A549 (cell line): Measurements from ENCODE around the gene CD58. TPM values are rescaled to one million over a fixed set of nuclear protein-coding genes. Genes with fewer than 3 reads are reported as not detected.
A peak's percentile ranks its signal among the peaks of the same experiment; 100 is the strongest.

ENCODE experiments used
- ATAC-seq, 2 experiments: fragments of 200-7000 bp in 1 of 2; fragments of >200 bp in 1 of 2; cut with Nextera tagmentation in 1 of 2; cut with Tn5 transposase in 1 of 2; 3 replicates each; pipeline versions ENCODE4 v1.8.0 to v1.9.1; 2018 to 2020; ENCODE audit warnings: mild to moderate bottlenecking in 1 of 2, moderate library complexity in 1 of 2
- CTCF ChIA-PET: fragments of 300-600 bp; sonication (Branson Sonifier 250); formaldehyde crosslinking; extraction: SDS; loops from one replicate; lab custom pipeline; 2021; ENCODE audit warnings: antibody characterized with exemption, inconsistent platforms; lab: Yijun Ruan, JAX
- POLR2A ChIA-PET: fragments of 350-600 bp; formaldehyde crosslinking; extraction: SDS; loops from one replicate; lab custom pipeline; 2021; ENCODE audit warnings: antibody characterized with exemption, inconsistent platforms; lab: Yijun Ruan, JAX
- DNase-seq, 2 experiments: peaks; one replicate each; pipeline versions ENCODE4 v3.0.0 to v3.0.0-alpha.2; 2011 to 2016; ENCODE audit warnings: low read depth in 1 of 2, low spot score in 1 of 2
- FAIRE-seq: peaks from 2 replicates; lab custom pipeline; 2011; peaks lifted over from hg19 to GRCh38; lab: Jason Lieb, UNC
- H3K27ac ChIP-seq, 2 experiments: fragments of >200 bp; sonication (Bioruptor Twin); formaldehyde crosslinking; 3 replicates each; pipeline ENCODE4 v1.5.1; 2016 to 2017
- H3K4me1 ChIP-seq: fragments of >200 bp; sonication (Bioruptor Twin); formaldehyde crosslinking; 3 replicates; pipeline ENCODE4 v1.6.1; 2016
- H3K4me2 ChIP-seq: fragments of >200 bp; sonication (Bioruptor Twin); formaldehyde crosslinking; 3 replicates; pipeline ENCODE4 v1.6.1; 2016
- H3K4me3 ChIP-seq: fragments of >200 bp; sonication (Bioruptor Twin); formaldehyde crosslinking; 3 replicates; pipeline ENCODE4 v1.5.1; 2016
- H3K9me3 ChIP-seq: fragments of >200 bp; sonication (Bioruptor Twin); formaldehyde crosslinking; 3 replicates; pipeline ENCODE4 v1.6.1; 2016
- CEBPB ChIP-seq, 2 experiments: fragments of >200 bp in 1 of 2; sonication (Bioruptor Twin) in 1 of 2; formaldehyde crosslinking in 1 of 2; IDR thresholded peaks; 2 replicates each; pipeline ENCODE4 v1.6.1; 2012 to 2016
- EHF ChIP-seq: fragments of 250-450 bp; sonication (Bioruptor Pico); IDR thresholded peaks from 2 replicates; pipeline ENCODE4 v1.5.0; 2020; ENCODE audit warnings: mild to moderate bottlenecking
- FOSL2 ChIP-seq, 2 experiments: fragments of 450-650 bp in 1 of 2; fragments of >200 bp in 1 of 2; sonication (Bioruptor Twin) in 1 of 2; formaldehyde crosslinking; IDR thresholded peaks; 2 replicates each; pipeline versions ENCODE4 v1.5.0 to v1.6.1; 2016 to 2020; ENCODE audit warnings: mild to moderate bottlenecking in 1 of 2, moderate library complexity in 1 of 2
- FOXS1 ChIP-seq: fragments of 250-450 bp; sonication (Bioruptor Pico); IDR thresholded peaks from 2 replicates; pipeline ENCODE4 v1.5.0; 2020; ENCODE audit warnings: mild to moderate bottlenecking, moderate library complexity
- GATA3 ChIP-seq: IDR thresholded peaks from 2 replicates; pipeline ENCODE4 v1.6.1; 2012; ENCODE audit warnings: borderline replicate concordance
- HDAC2 ChIP-seq: fragments of 200-600 bp; sonication (generic); IDR thresholded peaks from 2 replicates; pipeline ENCODE4 v1.6.1; 2016
- HOXB5 ChIP-seq: fragments of 250-450 bp; sonication (Bioruptor Pico); IDR thresholded peaks from 2 replicates; pipeline ENCODE4 v1.5.0; 2020; ENCODE audit warnings: mild to moderate bottlenecking, moderate library complexity
- JUNB ChIP-seq: fragments of >200 bp; sonication (Bioruptor Twin); formaldehyde crosslinking; IDR thresholded peaks from 2 replicates; pipeline ENCODE4 v1.6.1; 2016
- MAZ ChIP-seq: fragments of 150-350 bp; IDR thresholded peaks from 2 replicates; pipeline ENCODE4 v1.6.1; 2014; ENCODE audit warnings: antibody characterized with exemption, low read depth, low read length, borderline replicate concordance
- NPAS2 ChIP-seq: fragments of 250-450 bp; sonication (Bioruptor Pico); IDR thresholded peaks from 2 replicates; pipeline ENCODE4 v1.8.0; 2022; ENCODE audit warnings: mild to moderate bottlenecking, moderate library complexity, borderline replicate concordance
- NR3C1 ChIP-seq: fragments of >200 bp; sonication (Bioruptor Twin); formaldehyde crosslinking; IDR thresholded peaks from 3 replicates; pipeline ENCODE4 v1.6.1; 2017
- POLR2A ChIP-seq: IDR thresholded peaks from 2 replicates; pipeline ENCODE4 v1.6.1; 2012; ENCODE audit warnings: mild to moderate bottlenecking, low read length
- RAD21 ChIP-seq, 2 experiments: fragments of >200 bp in 1 of 2; sonication (Bioruptor Twin) in 1 of 2; formaldehyde crosslinking in 1 of 2; IDR thresholded peaks in 1 of 2; conservative IDR thresholded peaks in 1 of 2; 2 replicates in 1 of 2; 3 replicates in 1 of 2; pipeline ENCODE4 v1.6.1; 2012 to 2018; ENCODE audit warnings: inconsistent platforms in 1 of 2
- RCOR1 ChIP-seq: fragments of 150-350 bp; IDR thresholded peaks from 2 replicates; pipeline ENCODE4 v1.6.1; 2014; ENCODE audit warnings: antibody characterized with exemption, low read length, low read depth
- SREBF2 ChIP-seq: fragments of 450-650 bp; IDR thresholded peaks from 2 replicates; pipeline ENCODE4 v1.6.1; 2014; ENCODE audit warnings: mild to moderate bottlenecking, moderate library complexity
- TFCP2L1 ChIP-seq: fragments of 250-450 bp; sonication (Bioruptor Pico); IDR thresholded peaks from 2 replicates; pipeline ENCODE4 v1.5.0; 2021; ENCODE audit warnings: mild to moderate bottlenecking
- TP53 ChIP-seq: fragments of 250-450 bp; sonication (Bioruptor Pico); IDR thresholded peaks from 2 replicates; pipeline ENCODE4 v1.5.0; 2021; ENCODE audit warnings: mild to moderate bottlenecking, moderate library complexity
- ZFP36 ChIP-seq: fragments of 450-650 bp; IDR thresholded peaks from 2 replicates; pipeline ENCODE4 v1.6.1; 2014; ENCODE audit warnings: borderline replicate concordance; ENCODE audit not compliant: partially characterized antibody
- ZNF302 ChIP-seq: fragments of 250-450 bp; sonication (Bioruptor Pico); IDR thresholded peaks from 2 replicates; pipeline ENCODE4 v1.9.0; 2021; ENCODE audit warnings: inconsistent platforms, mild to moderate bottlenecking, moderate library complexity
- ZSCAN20 ChIP-seq: fragments of 250-450 bp; sonication (Bioruptor Pico); IDR thresholded peaks from 2 replicates; pipeline ENCODE4 v1.8.0; 2022; ENCODE audit warnings: mild to moderate bottlenecking, moderate library complexity
- WGBS: methylation state at CpG from one replicate; pipeline ENCODE4 v1.1.6; 2017; ENCODE audit errors: missing lambda C conversion rate; 5-methylcytosine and 5-hydroxymethylcytosine counted together
- polyA plus RNA-seq, 4 experiments: library from polyadenylated mRNA; depleted of rRNA in 3 of 4; stranded (reverse); fragments of >200 nt; fragmentation: RNase III in 1 of 4; extraction: RNeasy Plus Mini Kit Qiagen cat#74134 plus additional on column Dnase treatment in 1 of 4; gene quantifications; 2 replicates in 3 of 4; 3 replicates in 1 of 4; pipeline ENCODE4 v1.2.3, GENCODE V29; 2011 to 2017
- TF ChIP-seq, protein P1 (sequence below): IDR thresholded peaks from 2 replicates; pipeline ENCODE4 v1.6.1; 2012
- TF ChIP-seq, protein P2 (sequence below): fragments of 450-650 bp; IDR thresholded peaks from 2 replicates; pipeline ENCODE4 v1.6.1; 2014; ENCODE audit warnings: antibody characterized with exemption
- TF ChIP-seq, protein P3 (sequence below): fragments of 150-350 bp; IDR thresholded peaks from 2 replicates; pipeline ENCODE4 v1.6.1; 2014; ENCODE audit warnings: low read depth, mild to moderate bottlenecking, low read length
- TF ChIP-seq, protein P4 (sequence below): IDR thresholded peaks from 2 replicates; pipeline ENCODE4 v1.6.1; 2012; ENCODE audit warnings: low read depth, borderline replicate concordance

The CD58 gene
- polyA plus RNA-seq, 2 of the 4 experiments (the other 2 are of a cell fraction) = 22.4 to 38.4 TPM

DNA sequence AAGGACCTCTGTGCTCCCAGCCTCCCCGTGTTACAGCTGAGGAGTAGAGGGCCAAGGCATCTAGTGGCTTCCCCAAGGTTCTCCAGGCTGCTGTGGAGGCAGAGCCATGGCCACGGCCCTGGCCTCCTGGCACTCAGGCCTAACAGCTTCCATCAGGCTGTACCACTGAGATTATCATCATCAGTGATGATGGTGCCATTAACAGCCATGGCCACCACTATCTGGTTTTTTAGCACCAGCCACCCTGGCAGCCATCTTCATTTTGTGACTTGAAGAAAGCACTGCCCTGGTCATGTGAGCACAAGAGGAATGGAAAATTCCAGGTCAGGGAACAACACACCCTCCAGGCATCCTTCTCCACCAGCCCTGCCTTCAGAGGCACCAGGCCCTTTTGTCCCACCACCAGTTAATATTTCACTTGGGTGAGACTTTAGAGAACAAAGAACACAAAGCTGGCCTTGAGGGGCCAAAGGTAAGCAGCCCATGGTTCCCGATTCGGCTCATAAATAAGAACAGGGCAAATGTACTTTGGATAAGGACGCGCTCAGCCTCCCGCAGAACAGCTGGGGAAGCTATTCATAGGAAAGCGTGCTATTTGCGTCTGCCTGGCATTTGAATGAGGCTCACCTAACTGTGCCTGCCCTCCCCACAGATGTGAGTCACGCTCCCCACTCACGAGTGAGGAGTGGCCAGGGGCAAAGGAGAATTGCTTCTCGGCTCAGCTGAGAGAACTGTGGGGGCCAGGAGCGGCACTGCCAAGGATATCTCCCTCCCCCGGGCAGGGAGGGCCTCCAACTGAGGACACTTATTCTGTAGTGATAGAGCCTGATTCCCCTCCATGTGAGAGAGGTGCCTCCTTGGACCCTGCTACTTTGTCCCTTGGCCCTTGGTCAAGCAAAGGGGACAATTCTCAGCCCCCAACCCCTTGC lies 95.6 kb downstream of the CD58 start (continued):
- TF ChIP-seq, protein P1, sequence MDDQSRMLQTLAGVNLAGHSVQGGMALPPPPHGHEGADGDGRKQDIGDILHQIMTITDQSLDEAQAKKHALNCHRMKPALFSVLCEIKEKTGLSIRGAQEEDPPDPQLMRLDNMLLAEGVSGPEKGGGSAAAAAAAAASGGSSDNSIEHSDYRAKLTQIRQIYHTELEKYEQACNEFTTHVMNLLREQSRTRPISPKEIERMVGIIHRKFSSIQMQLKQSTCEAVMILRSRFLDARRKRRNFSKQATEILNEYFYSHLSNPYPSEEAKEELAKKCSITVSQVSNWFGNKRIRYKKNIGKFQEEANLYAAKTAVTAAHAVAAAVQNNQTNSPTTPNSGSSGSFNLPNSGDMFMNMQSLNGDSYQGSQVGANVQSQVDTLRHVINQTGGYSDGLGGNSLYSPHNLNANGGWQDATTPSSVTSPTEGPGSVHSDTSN = no peak
- no peak for TF ChIP-seq POLR2A

DNA sequence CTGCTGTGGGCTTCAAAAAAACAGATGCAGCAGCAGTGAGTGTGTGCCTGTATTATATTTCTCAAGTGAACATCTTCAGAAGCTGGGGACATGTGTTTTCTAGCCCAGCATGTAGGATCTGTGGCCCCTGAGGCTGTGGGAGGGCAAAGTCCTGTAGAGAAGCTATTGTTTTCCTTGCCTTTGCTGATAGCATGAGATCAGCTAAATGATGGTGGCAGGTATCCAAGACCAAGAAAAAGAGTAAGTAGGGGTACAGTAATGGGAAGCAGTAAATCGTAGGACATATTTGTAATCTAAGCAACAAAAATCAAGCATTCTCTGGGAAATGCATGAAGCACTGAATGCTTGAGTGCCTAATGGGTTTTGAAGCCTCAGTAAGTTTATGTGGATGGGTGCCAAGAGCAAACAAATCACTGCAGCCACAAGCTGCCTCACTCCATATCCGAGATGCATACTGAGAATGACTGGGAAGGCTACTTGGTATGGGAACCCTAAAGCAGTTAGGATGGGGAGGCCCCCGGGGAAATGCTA lies 98.3 kb downstream of the CD58 start:
- TF ChIP-seq ZFP36 = no peak
- no peak for TF ChIP-seq RAD21 (conservative IDR thresholded peaks at IDR 0.05 in 1 of 2, IDR thresholded peaks at IDR 0.05 in 1 of 2)
- TF ChIP-seq FOSL2 (IDR thresholded peaks at IDR 0.05) = no peak
- TF ChIP-seq FOSL2 (CRISPR knock-in tag; IDR thresholded peaks at IDR 0.05) = no peak
- TF ChIP-seq RCOR1 = no peak
- no peak for TF ChIP-seq NPAS2
- no peak for TF ChIP-seq JUNB
- TF ChIP-seq MAZ = no peak
- TF ChIP-seq, protein P2, sequence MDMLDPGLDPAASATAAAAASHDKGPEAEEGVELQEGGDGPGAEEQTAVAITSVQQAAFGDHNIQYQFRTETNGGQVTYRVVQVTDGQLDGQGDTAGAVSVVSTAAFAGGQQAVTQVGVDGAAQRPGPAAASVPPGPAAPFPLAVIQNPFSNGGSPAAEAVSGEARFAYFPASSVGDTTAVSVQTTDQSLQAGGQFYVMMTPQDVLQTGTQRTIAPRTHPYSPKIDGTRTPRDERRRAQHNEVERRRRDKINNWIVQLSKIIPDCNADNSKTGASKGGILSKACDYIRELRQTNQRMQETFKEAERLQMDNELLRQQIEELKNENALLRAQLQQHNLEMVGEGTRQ = no peak
- no peak for TF ChIP-seq FOXS1 (CRISPR knock-in tag)
- TF ChIP-seq TP53 = no peak
- TF ChIP-seq HDAC2 = no peak
- no peak for TF ChIP-seq EHF (CRISPR knock-in tag)
- TF ChIP-seq HOXB5 (CRISPR knock-in tag) = no peak
- no peak for TF ChIP-seq TFCP2L1 (CRISPR knock-in tag)
- TF ChIP-seq, protein P3, sequence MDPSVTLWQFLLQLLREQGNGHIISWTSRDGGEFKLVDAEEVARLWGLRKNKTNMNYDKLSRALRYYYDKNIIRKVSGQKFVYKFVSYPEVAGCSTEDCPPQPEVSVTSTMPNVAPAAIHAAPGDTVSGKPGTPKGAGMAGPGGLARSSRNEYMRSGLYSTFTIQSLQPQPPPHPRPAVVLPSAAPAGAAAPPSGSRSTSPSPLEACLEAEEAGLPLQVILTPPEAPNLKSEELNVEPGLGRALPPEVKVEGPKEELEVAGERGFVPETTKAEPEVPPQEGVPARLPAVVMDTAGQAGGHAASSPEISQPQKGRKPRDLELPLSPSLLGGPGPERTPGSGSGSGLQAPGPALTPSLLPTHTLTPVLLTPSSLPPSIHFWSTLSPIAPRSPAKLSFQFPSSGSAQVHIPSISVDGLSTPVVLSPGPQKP = no peak
- TF ChIP-seq ZSCAN20 (CRISPR knock-in tag) = no peak
- CTCF ChIA-PET = interaction anchor here (0.8 to 6.6 kb wide), 3 partner anchors 12 to 333 kb away, joined by 3 to 39 read pairs (median 6); no protein-coding TSS in a partner anchor
- H3K9me3 ChIP-seq = no peaks in the 10 kb centered on the region
- no peak overlapping the region for H3K4me3 ChIP-seq
- peak overlapping the region; percentile 46 for H3K4me2 ChIP-seq
- DNase-seq = no peak
- POLR2A ChIA-PET = no interaction called here
- H3K4me1 ChIP-seq = peaks cover 30% of the 10 kb centered on the region
- FAIRE-seq = no peak
- WGBS = 28% methylated on average over 3 of the region's 3 CpGs
- 0 out of 6 replicates have a peak overlapping the region, but pooled peaks of 1 of the 2 experiments have one; percentile 27 for H3K27ac ChIP-seq
- no peak for ATAC-seq

DNA sequence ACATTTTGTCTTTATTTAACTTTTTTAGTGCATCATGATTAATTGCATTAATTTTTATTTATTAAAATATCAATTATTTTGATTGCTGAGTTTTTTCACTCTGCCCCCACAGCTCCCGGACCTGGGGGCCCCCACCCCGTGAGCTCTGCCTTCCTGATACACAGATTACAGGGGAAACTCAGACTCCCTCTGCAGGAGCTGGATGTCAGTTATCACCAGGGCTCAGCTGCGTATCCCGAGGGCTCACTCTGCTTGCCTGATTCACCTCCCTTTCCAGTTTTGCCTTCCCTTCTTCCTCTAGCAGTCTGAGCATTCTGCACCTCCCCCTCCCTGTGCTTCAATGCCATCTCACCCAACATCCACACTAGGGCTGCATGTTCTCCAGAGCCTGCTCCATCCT lies 99.6 kb downstream of the CD58 start:
- Histone ChIP-seq H3K4me2 (no peak overlapping the region), H3K4me1 (peaks cover 30% of the 10 kb centered on the region), H3K27ac (no peak overlapping the region; a peak in 1 of 6 replicates), H3K4me3 (no peak overlapping the region), H3K9me3 (no peaks in the 10 kb centered on the region)
- ChIA-PET CTCF (interaction anchor here (1.2 to 6.6 kb wide), 3 partner anchors 13 to 332 kb away, joined by 4 to 39 read pairs (median 6); no protein-coding TSS in a partner anchor), POLR2A (no interaction called here)
- DNase-seq = no peak
- FAIRE-seq = no peak
- ATAC-seq = no peak
- 56% methylated on average over 4 of the region's 4 CpGs for WGBS
- TF ChIP-seq ZSCAN20 (CRISPR knock-in tag) = no peak
- TF ChIP-seq GATA3 = no peak
- TF ChIP-seq POLR2A = no peak
- TF ChIP-seq NR3C1 = no peak
- TF ChIP-seq ZNF302 (CRISPR knock-in tag) = no peak
- no peak for TF ChIP-seq CEBPB (IDR thresholded peaks at IDR 0.05)
- no peak for TF ChIP-seq TP53
- TF ChIP-seq, protein P4, sequence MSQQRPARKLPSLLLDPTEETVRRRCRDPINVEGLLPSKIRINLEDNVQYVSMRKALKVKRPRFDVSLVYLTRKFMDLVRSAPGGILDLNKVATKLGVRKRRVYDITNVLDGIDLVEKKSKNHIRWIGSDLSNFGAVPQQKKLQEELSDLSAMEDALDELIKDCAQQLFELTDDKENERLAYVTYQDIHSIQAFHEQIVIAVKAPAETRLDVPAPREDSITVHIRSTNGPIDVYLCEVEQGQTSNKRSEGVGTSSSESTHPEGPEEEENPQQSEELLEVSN = no peak
- no peak for TF ChIP-seq SREBF2
- no peak for TF ChIP-seq JUNB
